ENCODE results near the gene APOBEC3G.
"Not testable (repeated sequence)": the region's sequence is repeated elsewhere in the genome, so short reads cannot be mapped to it uniquely, and the experiment has no call there.

APOBEC3G gene

DNA sequence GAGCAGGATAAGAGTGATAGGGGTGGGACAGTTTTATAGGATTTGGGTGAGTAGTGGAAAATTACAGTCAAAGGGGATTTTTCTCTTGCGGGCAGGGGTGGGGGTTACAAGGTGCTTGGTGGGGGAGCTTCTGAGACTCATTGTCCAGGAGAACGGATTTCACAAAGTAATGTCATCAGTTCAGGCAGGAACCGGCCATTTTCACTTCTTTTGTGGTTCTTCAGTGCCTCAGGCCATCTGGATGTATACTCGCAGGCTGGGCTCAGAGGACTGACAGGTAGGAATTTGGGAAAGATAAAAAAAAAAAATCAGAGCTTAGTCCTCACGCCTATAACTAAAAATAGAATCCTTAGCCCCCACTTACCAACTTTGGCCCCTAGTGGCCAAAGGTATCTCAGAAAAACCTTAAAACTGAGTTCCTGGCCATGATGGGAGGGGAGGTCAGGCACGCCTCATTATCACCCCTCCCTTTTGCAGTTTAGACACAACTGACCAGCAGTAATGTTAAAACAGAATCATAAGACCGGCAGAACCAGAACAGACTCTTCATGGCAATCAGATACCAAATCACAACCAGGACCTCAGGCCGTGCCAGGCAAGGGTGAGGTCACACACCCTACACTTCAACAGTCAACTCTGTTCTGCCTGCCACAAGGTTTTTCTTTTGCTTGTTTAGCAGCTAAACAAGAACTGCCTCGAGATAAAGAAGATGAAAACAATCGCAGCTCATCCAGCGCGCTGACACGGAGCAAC, 8.9 kb upstream of the APOBEC3G start:
- DNase-seq (ENCODE audit: low read depth) = no peak

DNA sequence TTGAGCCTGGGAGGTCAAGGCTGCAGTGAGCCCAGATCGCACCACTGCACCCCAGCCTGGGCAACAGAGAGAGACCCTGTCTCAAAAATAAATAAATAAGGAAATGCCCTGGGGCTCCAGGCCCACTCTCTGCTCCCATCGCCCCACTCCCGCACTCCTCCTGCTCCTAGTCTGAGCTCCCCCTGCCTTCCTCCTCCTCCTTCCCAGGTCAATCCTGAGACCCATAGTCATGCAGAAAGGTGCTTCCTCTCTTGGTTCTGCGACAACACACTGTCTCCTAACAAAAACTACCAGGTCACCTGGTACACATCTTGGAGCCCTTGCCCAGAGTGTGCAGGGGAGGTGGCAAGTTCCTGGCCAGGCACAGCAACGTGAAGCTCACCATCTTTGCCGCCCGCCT, 6.9 kb upstream of the APOBEC3G start:
- DNase-seq (ENCODE audit: low read depth) = no peak

GRCh38 chr22:39072581-39072981, 4.5 kb upstream of the APOBEC3G start:
- DNase-seq (ENCODE audit: low read depth) = not testable (repeated sequence)

DNA sequence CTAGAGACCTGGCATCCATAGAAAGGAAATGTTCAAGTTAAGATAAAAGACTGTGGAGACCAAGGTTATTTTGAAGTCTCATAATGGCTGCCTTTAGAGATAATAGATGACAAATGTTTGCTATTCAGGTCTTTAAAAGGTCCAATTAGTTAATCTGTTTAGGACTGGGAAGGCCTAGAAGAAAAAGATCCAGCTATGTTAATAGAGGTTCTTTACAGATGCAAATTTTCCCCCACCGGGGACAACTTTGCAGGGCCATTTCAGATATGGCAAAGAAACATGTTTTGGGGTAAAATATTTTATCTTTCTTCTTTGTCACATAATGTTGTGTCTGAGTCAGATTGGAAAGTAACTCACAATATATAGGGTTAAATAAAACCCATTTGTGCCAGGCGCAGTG, 3.1 kb upstream of the APOBEC3G start:
- no peak for DNase-seq (ENCODE audit: low read depth)

DNA sequence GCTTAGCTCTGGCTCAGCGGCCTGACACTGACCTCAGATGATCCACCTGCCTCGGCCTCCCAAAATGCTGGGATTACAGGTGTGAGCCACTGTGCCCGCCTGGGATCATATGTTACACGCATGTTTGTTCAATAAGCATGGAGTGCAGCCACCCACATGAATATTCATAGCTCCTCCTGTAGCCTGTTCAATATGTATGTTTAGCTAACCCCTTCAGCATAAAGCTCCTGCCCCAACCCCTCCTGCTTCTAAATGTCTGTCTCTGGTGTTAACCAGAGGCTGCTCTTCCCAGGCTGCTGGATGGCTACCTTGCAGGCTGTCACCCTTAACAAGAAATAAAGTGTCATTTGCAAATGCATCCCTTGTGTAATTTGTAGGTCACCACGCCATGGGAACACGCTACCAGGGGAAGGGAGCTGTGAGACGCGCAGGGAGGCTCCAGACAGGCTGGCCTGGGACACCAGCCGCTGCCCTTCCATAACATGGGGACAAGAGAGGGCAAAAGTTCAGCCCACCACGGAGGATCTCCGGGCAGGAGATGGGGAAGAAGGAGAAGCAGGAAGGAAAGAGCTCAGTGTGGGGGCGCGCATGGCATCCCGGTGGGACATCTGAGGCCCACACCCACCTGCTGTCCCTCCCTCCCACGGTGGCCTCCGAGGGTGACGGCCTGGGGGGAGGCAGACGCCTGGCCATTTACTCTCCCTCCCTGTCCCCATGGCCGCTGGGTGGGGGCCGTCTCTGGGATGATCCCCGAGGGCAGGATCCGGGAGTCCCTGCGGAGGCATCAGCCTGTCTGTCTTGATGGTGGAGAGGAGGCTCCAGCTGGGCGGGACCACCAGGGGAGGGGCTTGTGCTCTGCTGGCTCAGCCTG, 685 bp upstream of the APOBEC3G start:
- DNase-seq (ENCODE audit: low read depth) = not testable (repeated sequence)

DNA sequence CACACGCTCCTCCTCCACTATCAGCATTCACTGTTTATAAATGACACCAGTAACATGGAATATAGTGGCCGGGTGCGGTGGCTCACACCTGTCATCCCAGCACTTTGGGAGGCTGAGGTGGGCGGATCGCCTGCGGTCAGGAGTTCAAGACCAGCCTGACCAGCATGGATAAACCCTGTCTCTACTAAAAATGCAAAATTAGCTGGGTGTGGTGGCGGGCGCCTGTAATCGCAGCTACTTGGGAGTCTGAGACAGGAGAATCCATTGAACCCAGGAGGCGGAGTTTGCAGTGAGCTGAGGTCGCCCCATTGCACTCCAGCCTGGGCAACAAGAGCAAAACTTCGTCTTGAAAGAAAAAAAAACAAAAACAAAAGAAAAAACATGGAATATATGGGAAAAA, 837 bp downstream of the APOBEC3G start:
- not testable (repeated sequence) for DNase-seq (ENCODE audit: low read depth)

- no peak for DNase-seq (ENCODE audit: low read depth)
Observed at GRCh38 chr22:39078329-39078728, 1.3 kb downstream of the APOBEC3G start.

DNA sequence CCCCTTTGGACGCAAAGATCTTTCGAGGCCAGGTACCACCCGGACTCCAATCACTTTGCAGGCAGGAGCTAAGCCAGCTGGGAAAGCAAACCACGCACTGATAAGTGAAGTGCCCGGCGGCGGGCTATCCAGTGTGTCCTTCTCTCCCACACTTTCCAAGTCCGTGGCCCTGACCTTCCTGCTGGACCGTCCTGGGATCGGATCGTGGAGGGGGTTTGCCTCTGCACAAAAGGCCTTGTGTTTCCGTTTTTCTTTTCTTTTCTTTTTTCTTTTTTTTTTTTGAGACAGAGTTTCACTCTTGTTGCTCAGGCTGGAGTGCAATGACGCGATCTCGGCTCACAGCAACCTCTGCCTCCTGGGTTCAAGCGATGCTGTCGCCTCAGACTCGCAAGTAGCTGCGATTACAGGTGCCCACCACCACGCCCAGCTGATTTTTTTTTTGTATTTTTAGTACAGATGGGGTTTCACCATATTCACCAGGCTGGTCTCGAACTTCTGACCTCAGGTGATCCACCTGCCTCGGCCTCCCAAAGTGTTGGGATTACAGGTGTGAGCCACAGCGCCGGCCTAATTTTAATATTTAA, 2.1 kb downstream of the APOBEC3G start:
- not testable (repeated sequence) for DNase-seq (ENCODE audit: low read depth)

DNA sequence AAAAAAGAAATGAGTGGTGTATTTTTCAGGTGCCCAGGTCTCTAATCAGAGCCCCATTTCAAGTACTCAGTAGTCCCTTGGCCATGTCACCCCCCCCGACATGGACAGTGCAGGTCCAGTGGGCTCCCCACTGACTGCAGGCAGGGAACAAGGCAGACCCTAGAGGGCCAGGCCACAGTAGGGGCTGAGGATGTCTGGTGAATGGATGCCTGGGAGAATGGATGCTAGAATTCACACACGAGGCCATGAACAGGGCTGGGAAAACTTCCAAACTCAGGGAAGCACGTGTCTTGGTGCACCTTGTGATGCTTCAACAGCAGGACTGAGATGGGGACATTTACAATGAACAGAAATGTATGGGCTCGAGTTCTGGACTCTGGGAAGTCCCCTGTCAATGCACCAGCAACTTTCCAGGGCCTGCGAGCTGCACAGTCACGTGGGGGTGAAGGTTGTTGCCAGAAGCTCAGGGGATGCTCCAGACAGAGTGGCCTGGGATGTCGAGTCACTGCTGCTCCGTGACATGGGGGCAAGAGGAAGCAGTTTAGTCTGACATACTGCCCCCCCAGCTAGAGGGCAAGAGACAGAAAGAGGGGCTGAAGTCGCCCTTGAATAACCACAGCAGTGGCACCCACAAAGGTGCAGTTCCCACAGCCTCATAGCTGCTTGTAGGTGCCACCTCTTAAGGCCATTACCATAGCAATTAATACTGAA, 3.1 kb downstream of the APOBEC3G start:
- DNase-seq (ENCODE audit: low read depth) = no peak

- DNase-seq (ENCODE audit: low read depth) = no peak
Observed at GRCh38 chr22:39081016-39081415, 3.9 kb downstream of the APOBEC3G start.

- DNase-seq (ENCODE audit: low read depth) = no peak
Observed at GRCh38 chr22:39081598-39081997, 4.5 kb downstream of the APOBEC3G start.

GRCh38 chr22:39083212-39084165, 6.4 kb downstream of the APOBEC3G start:
- no peak for DNase-seq (ENCODE audit: low read depth)

- no peak for DNase-seq (ENCODE audit: low read depth)
Observed at GRCh38 chr22:39084666-39085065, 7.6 kb downstream of the APOBEC3G start.

- DNase-seq (ENCODE audit: low read depth) = no peak
Observed at GRCh38 chr22:39087098-39087497, 10.0 kb downstream of the APOBEC3G start.

GRCh38 chr22:39087881-39088684, 11.0 kb downstream of the APOBEC3G start:
- DNase-seq (ENCODE audit: low read depth) = no peak

- DNase-seq (ENCODE audit: low read depth) = no peak
Observed at GRCh38 chr22:39088685-39089032, 11.6 kb downstream of the APOBEC3G start.

DNA sequence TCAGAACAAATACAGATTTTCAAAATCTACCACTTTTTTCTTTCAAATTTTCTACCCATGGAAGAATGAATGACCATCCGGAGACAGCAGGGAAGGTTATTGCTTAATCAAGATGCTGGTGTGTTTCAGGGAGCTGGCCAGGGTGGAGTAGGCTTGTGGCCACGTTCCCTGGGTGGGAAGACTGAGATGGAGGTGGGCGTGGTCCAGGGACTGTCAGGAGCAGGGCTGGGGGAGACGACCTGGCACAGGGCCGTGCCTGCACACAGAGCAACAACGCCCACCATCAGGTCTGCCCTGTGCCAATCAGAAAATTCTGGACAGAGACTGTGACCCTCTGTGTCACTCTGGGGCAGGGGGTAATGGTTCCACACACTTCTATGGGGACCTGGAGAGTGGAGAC, 12.9 kb downstream of the APOBEC3G start:
- no peak for DNase-seq (ENCODE audit: low read depth)

DNA sequence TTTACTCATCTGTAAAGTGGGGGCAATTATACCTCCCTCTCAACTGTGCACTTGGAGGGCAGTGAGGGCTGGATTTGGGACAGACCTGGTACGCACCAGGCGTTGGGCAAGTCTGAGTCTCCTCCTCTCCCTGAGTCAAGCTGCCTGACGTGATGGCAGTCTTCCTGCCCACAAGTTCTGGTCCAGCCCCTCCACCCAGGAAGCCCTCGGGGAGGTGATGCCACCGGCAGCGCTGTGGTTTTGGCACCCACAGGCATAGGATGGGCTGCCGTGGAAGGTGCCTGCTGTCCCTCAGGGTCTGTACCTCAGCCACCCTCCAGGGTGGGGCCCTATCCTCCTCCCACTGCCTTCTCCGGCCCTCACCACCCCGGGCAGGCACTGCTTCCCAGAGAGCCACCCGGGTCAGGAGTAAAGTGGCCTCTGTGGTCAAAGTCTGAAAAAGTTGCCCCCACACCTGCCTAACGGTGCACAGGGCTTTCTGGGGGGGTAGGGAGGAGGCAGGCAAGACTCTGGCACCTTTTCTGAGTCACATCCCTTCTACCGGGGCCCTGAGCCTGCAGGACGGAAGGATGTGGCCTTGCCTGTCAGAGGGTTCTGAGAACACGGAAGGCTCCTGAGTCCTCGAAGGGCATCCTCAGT, 13.5 kb downstream of the APOBEC3G start:
- peak; percentile 56 for DNase-seq (ENCODE audit: low read depth)

DNA sequence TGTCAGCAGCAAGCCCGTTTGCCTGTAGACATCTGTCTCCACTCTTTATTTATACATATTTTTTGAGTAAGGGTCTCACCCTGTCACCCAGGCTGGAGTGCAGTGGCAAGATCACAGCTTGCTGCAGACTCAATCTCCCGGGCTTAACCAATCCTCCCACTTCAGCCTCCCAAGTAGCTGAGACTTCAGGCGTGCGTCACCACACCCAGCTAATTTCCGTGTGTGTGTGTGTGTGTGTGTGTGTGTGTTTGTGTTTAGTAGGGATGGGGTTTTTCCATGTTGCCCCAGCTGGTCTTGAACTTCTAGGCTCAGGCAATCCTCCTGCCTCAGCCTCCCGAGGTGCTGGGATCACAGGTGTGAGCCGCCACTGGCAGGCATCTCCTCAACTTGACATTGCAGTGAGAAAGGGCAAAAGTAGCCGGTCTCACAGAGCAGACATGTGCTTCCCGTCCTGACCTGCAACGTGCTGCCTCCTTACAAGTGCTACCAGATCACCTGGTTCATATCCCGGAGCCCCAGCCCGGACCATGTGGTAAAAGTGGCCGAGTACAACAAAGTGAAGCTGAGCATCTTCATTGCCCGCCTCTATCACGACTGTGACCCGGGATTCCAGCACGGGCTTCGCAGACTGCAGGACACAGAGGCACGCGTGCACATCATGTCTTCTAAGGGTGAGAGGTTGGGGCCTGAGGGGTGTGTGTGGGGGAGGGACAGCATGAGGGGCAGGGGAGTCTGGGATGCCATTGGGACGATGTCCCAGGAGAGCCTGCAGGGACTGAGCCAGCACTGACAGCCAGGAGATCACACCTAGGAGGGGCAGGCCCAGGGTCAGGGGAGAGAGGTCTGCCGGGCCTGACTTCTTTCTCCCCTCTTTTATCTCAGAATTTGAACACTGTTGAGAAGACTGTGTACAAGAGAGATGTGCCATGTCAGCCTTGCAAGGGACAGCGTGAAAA, 14.3 kb downstream of the APOBEC3G start:
- DNase-seq (ENCODE audit: low read depth) = no peak

Measured in stimulated activated CD8-positive, alpha-beta memory T cell treated with anti-CD3 and anti-CD28 coated beads, Interleukin-7, amount 100 ng/mL, for 24 hours (primary cell).